Stimulated activated CD4-positive, alpha-beta T cell treated with anti-CD3 and anti-CD28 coated beads, Interleukin-2, amount 100 ng/mL, for 4 hours (primary cell): ENCODE results near the gene ASPG.

Experiments used
- DNase-seq: peaks from one replicate; pipeline ENCODE4 v3.0.0-alpha.2; 2020; ENCODE audit warnings: low read depth

Gene ASPG

GRCh38 chr14:104136472-104137296 lies 51.2 kb downstream of the ASPG start:
- no peak for DNase-seq

- peak; percentile 36 for DNase-seq
These were observed 52.0 kb downstream of the ASPG start for GRCh38 chr14:104137297-104138097.

- no peak for DNase-seq
These were observed 52.7 kb downstream of the ASPG start, which contains the start of gene KIF26A for GRCh38 chr14:104138098-104138717. TSS of gene KIF26A (plus strand) at chr14:104138587. CDS start at chr14:104138723, 136 bp downstream.

- no peak for DNase-seq
These were observed 53.4 kb downstream of the ASPG start for GRCh38 chr14:104138718-104139459.

- no peak for DNase-seq
These were observed 54.1 kb downstream of the ASPG start for GRCh38 chr14:104139460-104140212.

- DNase-seq = no peak
These were observed 54.6 kb downstream of the ASPG start for GRCh38 chr14:104140213-104140462.

GRCh38 chr14:104140463-104141331 lies 55.2 kb downstream of the ASPG start:
- no peak for DNase-seq

- no peak for DNase-seq
These were observed 56.2 kb downstream of the ASPG start for GRCh38 chr14:104141621-104142091.

GRCh38 chr14:104142136-104142945 lies 56.8 kb downstream of the ASPG start:
- no peak for DNase-seq

GRCh38 chr14:104142946-104143470 lies 57.5 kb downstream of the ASPG start:
- no peak for DNase-seq

GRCh38 chr14:104143521-104144452 lies 58.3 kb downstream of the ASPG start:
- no peak for DNase-seq

- DNase-seq = no peak
These were observed 58.9 kb downstream of the ASPG start for GRCh38 chr14:104144453-104144790.

- DNase-seq = no peak
These were observed 59.7 kb downstream of the ASPG start for GRCh38 chr14:104144911-104145825.

- no peak for DNase-seq
These were observed 60.5 kb downstream of the ASPG start for GRCh38 chr14:104145826-104146601.

- DNase-seq = no peak
These were observed 61.3 kb downstream of the ASPG start for GRCh38 chr14:104146651-104147345.
